CD4-positive, alpha-beta T cell treated with Interleukin-17A for 1 hour (primary cell): Measurements from ENCODE around the gene RBKS.
A peak's percentile ranks its signal among the peaks of the same experiment; 100 is the strongest.
"Not testable (repeated sequence)": the region's sequence is repeated elsewhere in the genome, so short reads cannot be mapped to it uniquely, and the experiment has no call there.

Experiments
- DNase-seq: peaks from one replicate; pipeline ENCODE4 v3.0.0-alpha.2; 2020

The RBKS gene

DNA sequence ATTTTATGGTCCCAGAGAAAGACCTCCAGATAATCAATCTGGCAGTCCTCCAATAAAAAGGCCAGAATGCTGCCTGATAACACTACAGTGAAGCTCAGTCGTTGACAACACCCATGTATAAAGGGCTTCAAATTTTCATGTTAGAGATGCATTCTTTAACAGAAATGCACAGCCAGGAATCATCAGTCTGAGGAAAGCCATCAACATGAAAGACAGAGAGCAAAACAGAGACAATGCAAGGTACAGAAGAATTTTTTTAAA lies 14.1 kb upstream of the RBKS start:
- no peak for DNase-seq

DNA sequence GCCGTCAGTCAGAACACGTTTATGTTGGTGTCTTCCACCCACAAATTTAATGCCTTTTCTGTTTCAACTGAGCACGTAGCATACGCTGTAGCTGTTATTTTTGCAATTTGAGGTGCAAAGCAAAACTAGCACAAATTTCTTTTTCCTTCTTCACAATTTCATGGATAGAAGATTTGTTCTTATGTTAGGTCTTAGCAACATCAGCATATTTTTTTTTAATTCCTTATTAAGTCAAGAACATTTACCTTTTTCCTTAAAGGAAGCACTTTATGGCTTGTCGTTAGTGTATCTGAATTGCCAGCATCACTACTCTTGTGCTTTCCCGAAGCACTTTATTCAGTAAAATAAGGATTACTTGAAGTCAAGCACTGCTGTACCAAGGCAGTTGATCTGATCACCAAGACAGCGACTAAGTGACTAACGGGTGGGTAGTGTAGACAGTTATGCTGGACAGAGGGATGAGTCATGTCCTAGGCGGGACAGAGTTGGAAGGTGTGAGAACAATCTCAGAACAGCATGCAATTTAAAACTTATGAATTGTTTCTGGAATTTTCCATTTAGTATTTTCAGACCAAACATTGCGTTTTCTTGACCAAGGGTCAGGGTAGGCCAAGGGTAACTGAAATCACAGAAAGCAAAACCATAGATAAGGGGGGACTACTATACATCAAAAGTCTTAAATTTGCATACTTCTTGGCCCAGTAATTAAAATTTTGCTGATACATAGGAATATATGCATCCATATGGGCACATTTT lies 13.6 kb upstream of the RBKS start:
- DNase-seq: no peak

DNA sequence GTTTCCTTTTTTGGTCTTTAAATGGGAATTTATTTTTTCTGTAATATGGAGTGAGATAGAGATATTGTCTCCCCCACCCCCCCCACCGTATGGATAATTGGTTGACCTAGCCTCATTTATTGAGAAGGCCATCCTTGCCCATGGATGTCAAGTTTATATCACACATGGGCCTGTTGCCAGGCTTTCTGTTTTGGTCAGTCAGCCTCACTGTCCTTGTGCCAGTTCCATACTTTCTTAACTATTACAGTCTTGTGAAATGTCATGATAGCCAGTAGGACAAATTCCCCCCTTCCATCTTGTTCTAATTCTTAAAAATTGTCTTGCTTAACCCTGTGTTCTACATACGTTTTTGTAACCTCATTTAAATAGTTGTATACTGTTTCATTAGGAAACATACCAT lies 12.8 kb upstream of the RBKS start:
- DNase-seq: no peak

DNA sequence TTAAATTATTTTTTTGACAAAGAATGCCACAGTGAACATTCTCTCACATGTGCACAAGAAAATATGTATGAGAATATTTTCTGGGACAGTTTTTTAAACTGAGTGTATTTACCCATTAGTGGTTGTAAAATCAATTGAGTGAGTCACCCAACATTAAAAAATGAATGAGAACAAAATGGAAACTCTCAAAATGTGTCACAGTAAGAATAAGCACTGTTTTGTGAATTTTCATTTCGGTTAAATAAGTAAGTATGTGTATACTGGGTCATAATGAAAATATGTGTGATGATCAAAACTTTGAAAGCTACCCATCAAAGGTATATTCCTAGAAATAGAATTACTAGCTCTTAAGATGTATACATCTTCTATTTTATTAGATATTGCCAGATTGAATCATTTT lies 11.9 kb upstream of the RBKS start:
- no peak for DNase-seq

DNA sequence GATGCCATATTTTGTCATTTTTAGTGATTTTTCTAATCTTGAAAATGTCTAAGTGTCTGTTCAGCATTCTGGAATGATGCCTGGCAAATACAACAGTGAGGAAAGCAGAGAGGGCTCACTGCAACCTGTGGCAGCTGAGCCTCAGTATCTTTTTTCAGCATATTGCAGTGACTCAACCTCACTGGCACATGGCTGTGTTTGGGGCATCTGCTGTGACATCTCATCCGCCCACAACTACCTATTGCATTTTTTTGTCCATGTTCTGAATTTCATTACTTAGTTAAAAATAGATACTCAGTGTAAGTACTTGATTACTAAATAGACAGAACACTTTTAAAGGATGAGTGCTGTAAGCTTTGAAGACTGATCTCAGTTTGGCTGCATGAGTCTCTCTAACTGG lies 11.0 kb upstream of the RBKS start:
- no peak for DNase-seq

DNA sequence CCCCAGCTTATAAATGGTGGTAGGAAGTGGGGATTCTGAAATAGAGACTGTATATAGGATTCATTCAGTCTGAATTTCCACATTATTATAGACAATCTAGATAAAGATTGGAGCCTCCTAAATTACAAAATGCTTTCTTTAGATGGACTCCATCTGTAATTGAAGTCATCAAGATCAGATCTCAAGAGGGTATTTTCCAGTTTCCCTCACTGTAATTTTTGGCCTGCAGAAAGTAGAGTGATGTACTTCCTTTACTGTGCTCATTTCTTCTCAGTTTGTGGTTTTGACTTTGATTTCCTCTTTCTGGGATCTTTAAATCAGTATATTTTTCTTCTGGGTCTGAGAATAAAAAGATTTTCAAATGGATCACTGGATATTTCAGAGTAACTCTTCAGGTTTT lies 7.5 kb upstream of the RBKS start:
- peak; percentile 27 for DNase-seq

DNA sequence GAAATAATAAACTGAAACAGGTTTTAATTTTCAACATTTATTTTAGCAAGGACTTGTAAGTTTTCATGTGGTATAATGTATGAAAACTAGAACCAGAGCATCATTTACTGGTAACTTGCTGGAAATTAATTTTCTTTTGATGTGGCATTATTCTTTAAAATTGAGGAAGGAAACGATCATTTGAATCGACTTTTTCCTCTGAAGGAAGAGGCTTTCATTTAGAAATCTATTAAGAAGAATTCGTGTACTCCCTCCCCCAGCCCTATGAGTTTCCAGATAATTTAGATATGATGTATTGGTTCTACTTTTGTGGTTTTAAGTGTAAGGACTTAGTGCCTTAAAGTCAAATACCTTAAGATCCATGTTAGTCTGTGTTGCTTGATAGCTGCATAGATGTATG lies 2.8 kb upstream of the RBKS start:
- peak; percentile 54 for DNase-seq

DNA sequence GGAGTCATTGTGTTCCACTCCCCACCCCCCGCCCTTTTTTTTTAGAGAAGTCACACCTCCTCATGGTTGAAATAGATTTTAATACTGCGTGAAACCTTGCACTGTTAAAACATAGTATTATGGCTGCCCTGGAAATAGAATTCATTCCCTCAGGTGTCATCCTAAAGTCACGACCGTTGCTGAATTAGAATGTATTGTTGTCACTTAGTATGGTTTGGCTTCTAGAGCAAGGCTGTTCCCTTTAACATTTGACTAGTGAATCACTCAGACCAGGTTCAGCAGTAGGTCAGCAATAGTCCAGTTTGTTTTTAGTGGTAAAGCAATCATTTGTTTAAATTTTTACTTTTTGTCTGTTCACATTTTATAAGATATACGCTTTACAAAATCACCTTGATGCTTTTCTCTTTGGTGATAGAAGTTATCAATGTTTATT lies 1.5 kb upstream of the RBKS start:
- peak; percentile 20 for DNase-seq

DNA sequence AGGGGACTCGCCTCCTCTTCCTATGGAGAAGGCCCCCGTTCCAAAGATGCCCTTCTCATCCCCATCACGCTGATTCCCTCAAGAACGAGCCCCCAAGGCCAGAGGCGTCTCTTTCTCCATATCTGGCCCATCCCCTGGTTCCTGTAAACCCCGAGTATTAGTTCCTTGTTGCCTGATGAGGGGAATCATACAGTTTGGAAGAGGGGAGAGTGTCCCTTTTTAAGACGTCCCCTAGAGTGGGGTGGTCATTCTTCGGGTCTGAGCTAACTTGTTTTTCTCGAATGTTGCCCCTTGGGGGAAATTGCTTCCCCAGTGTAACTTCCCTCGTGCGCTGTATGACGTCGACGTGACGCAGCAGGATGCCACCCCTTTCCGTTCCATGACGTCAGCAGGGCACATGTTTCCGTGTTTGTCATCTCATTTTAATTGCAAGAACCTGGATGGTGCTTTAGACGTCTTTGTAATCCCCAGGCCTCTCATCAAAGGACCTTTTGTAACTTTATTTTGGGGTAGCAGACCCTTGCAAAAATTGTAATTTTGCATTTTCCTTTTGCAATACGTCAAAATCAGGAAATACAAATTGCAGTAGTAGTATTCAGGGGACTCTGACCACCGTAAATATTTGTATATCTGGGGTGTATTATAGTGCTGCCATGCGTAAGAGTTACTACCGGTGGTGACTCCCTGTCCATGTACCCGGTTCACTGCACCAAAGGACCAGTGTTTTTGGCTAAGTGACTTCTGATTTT lies 911 bp upstream of the RBKS start:
- DNase-seq: peak; percentile 95

DNA sequence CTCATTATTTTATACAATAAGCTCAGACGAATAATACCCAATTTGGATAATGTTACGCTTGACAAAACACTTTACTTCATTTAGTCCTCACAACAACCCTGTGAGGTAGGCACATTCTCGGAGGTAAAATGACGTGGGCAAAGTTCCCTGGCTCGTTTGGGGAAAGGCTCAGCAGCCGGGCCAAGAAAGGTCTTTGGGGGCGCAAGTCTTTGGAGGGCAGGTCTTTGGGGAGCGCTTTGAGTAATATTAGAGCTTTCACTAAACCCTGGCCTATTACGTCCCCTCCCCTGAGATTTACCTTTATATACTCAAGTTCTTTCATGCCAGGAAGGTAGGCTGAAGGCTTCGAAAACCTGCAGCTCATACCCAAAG lies 427 bp downstream of the RBKS start:
- DNase-seq: no peak

DNA sequence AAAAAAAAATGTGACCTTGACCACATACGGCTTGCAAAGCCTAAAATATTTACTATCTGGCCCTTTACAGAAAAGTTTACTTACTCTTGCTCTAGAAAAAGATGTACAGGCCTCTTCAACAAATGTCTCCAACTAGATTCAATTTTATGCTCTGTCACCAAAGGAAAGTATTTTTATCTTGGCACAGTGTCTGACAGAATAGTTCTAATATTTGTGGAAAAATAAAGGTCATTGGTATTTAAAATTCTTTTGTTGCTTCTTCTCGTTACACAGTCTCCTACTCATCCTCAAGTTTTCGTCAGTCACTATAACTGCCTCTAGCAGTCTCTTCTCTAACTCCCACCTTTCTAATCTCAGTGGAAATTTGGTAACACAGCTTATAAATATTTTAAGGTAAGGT lies 1.4 kb downstream of the RBKS start:
- DNase-seq: no peak

DNA sequence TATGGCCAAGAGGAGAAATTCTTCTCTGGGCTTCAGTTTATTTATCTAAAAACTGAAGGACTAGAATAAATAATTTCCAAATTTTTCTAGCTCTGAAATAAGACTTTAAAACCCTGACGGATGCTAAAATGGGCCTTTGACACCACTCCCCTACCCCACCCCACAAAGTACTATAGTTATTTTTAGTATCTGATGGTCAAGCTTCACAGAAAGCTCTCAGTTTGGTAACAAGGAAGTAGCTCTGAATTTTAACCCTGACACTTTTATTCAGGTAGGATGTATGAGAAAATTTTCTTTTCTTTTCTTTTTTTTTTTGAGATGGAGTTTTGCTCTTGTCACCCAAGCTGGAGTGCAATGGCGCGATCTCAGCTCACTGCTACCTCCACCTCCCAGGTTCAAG lies 2.4 kb downstream of the RBKS start:
- no peak for DNase-seq

DNA sequence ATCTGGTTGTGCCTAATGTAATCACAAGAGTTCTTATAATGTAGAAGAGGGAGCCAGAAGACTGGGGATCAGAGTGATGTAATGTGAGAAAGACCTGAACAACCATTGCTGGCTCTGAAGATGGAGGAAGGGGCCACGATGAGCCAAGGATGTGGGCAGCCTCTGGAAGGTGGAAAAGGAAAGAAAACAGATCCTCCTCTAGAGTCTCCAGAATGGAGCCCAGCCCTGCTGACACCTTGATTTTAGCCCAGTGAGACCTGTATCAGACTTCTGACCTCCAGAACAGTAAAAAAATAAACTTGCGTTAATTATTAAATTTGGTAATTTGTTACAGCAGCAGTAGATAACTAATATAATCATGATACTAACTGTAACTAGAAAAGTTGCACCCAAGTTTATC lies 3.1 kb downstream of the RBKS start:
- no peak for DNase-seq

DNA sequence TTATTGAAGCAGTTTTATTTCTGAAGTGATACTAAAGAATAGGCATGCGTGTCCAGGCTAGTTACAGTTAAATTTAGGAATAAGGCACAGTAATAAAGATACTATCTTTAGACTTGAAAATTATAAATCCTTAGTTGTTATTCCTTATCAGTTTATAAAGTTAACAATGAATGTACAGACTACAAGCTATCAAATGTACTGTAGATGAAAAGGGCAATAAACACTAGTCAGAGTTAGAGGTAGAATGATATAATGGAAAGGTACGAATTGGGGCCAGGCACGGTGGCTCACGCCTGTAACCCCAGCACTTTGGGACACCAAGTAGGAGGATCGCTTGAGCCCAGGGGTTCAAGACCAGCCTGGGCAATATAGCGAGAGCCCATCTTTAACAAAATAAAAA lies 3.9 kb downstream of the RBKS start:
- no peak for DNase-seq

DNA sequence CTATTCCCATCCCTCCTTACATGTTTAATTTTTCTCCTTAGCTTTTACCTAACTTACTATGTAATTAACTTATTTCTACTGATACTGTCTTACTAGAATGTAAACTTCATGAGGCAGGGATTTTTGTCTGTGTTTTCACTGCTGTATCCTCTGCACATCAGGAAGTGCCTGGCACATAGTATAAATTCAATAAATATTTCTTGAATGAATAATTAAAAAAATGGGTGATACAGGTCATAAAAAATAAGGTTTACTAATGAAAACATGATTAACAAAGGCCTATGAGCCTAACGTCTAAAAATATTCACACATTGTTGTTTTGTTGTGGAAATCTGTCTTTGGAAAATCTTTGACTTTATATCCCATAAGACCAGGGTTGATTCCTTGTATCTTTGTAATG lies 4.5 kb downstream of the RBKS start:
- DNase-seq: no peak

DNA sequence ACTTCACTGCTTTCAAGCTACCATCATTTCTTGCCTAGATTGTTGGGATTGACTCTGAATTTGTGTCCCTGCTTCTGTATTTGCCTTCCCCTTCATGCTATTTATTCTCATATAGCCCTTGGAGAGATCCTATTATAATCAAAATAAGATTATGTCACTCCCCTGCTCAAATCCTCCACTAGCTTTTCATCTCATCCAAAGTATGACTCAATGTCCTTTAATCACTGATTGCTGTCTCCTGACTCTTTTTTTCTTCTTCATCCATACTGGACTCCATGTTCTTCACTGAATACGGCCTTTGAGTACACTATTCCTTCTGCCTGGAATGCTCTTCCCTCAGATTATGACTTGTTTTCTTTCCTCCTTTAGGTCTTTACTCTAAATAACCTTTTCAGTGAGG lies 5.0 kb downstream of the RBKS start:
- no peak for DNase-seq

DNA sequence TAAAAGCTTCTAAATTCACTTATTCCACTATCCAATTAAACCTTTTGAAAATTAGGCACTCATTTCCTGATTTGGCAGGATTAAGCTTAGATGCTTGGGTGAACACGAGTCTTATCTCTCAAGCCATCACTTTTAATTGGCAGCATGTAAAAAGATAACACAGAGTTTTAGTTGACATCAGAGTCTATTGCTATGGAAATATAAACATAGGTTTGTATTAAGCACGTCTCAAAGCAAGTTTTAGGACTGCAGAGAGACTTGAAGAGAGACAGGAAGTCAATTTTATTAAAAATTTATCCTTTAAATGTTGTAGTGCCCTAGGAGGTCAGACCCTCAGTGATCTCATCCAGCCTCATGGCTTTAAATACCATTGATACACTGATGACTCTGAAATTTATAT lies 5.6 kb downstream of the RBKS start:
- no peak for DNase-seq

DNA sequence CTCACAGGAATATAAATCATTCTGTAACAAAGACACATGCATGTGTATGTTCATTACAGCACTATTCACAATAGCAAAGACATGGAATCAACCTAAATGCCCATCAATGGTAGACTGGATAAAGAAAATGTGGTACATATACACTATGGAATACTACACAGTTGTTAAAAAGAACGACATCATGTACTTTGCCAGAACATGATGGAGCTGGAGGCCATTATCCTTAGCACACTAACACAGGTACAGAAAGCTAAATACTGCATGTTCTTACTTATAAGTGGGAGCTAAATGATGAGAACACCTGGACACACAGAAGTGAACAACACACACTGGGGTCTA lies 7.6 kb downstream of the RBKS start:
- not testable (repeated sequence) for DNase-seq

DNA sequence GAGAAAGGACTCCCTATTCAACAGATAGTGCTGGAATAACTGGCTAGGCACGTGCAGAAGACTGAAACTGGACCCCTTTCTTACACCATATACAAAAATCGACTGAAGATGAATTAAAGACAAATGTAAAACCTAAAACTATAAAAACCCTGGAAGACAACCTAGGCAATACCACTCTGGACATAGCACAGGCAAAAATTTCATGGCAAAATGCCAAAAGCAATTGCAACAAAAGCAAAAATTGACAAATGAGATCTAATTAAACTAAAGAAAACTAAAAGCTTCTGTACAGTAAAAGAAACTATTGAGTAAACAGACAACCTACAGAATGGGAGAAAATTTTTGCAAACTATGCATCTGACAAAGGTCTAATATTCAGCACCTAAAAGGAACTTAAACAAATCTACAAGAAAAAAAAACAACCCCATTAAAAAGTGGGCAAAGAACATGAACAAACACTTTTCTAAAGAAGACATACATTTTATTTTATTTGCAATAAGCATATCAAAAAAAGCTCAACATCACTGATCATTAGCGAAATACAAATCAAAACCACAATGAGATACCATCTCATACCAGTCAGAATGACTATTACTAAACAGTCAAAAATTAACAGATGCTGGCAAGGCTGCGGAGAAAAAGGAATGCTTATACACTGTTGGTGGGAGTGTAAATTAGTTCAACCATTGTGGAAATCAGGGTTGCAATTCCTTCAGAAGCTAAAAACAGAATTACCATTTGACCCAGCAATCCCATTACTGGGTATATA lies 8.2 kb downstream of the RBKS start:
- not testable (repeated sequence) for DNase-seq

DNA sequence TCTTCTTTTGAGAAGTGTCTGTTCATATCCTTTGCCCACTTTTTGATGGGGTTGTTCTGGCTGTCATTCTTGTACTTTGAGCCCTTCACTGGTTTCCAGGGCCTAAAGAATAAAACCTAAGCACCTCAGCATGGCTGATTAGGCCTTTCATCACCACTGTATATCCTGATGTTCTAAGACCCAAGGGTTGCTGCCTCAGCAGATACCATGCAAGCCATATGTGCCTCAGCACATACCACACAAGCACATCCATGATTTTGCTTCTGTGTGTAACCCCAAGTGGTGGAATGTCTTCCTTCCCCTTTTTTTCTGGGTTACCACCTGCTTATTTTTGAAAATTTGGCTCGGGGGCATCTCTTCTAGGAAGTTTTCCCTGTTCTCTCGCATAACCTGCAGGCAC lies 11.4 kb downstream of the RBKS start:
- DNase-seq: no peak

DNA sequence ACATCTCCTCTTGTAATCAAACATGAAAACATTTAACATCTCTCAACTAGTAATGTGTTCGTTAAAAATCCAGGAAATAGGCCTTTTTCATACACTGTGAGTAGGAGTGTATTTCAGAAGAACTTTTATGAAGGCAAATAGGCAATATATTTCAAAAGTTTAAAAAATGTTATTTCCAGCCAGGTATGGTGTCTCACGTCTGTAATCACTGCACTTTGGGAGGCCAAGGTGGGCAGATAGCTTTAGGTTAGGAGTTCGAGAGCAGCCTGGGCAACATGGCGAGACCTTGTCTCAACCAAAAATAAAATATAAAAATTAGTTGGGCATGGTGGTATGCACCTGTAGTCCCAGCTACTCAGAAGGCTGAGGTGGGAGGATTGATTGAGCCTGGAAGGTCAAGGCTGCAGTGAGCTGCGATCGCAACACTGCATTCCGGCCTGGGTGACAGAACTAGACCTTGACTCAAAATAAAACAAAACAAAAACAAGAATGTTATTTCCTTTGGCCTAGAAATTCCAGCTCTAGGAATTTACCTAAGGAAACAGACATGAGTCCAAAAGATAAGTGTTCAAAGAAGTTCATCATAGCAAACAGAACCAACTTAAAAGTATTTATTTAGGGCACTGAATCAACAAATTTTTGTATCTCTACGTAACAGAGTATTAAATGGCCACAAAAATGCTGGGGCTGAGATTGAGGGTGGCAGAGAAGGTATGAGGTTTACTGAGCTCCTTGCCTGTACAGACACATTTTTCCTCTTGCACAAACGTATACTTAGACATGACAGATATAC lies 14.9 kb downstream of the RBKS start:
- no peak for DNase-seq

DNA sequence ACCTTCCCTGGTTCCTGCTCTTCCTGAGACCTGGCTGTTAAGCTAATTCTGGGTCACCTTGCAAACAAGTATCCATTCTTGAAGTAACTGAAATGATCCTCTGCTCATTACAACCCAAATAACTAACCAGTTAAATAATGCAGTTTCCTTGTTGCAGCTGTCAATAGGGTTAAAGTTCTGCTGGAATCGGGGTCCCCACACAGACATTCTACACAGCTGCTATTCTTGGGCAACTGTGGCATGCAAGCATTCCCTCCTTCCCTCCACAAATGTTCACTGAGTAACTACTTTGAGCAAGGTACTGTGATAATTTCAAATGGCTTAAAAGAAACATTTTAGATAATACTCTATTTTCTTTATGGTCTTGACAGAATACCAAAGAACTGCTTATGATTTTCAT lies 17.1 kb downstream of the RBKS start:
- no peak for DNase-seq

DNA sequence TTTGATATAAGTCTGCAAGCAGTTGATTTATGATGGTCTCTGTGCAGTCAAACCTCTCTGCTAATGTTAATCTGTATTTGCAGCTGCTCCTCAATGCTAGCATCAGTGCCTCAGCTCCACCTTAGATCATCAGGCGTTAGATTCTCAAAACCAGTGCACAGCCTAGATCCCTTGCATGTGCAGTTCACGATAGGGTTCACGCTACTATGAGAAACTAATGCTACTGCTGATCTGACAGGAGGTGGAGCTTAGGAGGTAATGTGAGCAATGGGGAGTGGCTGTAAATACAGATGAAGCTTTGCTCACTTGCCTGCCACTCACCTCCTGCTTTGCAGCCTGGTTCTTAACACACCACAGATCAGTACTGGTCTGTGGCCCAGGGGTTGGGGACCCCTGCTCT lies 18.4 kb downstream of the RBKS start:
- DNase-seq: no peak

DNA sequence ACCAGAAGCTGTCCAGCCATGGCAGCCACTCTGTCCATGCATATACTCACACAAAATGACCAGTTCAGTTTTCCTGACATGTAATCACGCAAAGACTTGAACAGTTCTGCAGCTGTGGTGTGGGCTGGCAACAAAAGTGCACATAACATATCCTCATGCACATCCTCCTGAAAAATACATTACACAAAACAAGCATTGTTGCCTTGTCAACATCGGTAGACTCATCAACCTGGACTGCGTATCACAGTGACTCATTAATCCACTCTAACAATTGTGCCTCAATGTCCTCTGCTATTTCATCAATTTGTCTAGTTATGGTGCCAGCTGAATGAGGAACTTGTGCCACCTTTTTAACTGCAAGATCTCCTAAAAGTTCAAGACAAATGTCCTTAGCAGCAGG lies 19.5 kb downstream of the RBKS start:
- DNase-seq: no peak
